GM18861 (cell line): ENCODE data around the gene RWDD1.
"Not testable (repeated sequence)": the region's sequence is repeated elsewhere in the genome, so short reads cannot be mapped to it uniquely, and the experiment has no call there.

Experiments
- ATAC-seq: cut with Tn5 transposase; IDR thresholded peaks from one replicate; pipeline ENCODE4 v1.9.1; 2021; ENCODE audit not compliant: unreplicated experiment

The RWDD1 gene

GRCh38 chr6:116603916-116604315, 32.6 kb downstream of the RWDD1 start:
- not testable (repeated sequence) for ATAC-seq

DNA sequence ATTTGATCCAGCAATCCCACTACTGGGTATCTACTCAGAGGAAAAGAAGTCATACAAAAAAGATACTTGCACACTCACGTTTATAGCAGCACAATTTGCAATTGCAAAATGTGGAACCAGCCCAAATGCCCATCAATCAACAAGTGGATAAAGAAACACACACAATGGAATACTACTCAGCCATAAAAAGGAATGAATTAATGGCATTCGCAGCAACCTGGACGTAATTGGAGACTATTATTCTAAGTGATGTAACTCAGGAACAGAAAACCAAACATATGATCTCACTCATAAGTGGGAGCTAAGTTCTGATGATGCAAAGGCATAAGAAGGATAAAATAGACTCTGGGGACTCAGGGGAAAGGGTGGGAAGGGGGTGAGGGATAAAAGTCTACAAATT, 33.6 kb downstream of the RWDD1 start:
- not testable (repeated sequence) for ATAC-seq

DNA sequence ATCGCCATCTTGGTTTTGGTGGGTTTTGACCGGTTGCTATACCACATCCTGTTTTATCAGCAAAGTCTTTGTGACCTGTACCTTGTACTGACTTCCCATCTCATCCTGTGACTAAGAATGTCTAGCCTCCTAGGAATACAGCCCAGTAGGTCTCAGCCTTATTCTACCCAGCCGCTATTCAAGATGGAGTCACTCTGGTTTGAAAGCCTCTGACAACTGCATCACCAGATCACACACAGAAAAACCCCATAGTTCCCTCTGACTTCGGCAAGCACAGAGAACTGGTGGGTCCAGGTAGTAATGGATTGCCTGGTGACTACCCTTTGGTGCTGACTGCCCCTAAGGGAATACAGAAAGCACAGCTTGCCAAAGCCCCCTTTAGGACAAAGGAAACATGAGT, 34.6 kb downstream of the RWDD1 start:
- no peak for ATAC-seq

GRCh38 chr6:116611056-116611455, 39.8 kb downstream of the RWDD1 start:
- ATAC-seq: no peak

GRCh38 chr6:116615937-116616736, 44.8 kb downstream of the RWDD1 start, which contains the start of gene RSPH4A:
RSPH4A (plus strand) TSS chr6:116616479; CDS start chr6:116616624, 145 bp downstream.
- ATAC-seq: peak; percentile 99

DNA sequence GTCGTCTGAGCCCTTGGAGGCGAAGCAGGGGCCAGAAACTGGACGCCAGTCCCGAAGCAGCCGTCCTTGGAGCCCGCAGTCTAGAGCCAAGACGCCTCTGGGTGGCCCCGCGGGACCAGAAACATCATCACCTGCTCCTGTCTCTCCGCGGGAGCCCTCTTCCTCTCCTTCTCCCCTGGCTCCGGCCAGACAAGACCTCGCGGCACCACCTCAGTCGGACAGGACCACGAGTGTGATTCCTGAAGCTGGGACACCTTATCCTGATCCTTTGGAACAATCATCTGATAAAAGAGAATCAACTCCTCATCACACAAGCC, 45.4 kb downstream of the RWDD1 start:
- ATAC-seq: no peak

DNA sequence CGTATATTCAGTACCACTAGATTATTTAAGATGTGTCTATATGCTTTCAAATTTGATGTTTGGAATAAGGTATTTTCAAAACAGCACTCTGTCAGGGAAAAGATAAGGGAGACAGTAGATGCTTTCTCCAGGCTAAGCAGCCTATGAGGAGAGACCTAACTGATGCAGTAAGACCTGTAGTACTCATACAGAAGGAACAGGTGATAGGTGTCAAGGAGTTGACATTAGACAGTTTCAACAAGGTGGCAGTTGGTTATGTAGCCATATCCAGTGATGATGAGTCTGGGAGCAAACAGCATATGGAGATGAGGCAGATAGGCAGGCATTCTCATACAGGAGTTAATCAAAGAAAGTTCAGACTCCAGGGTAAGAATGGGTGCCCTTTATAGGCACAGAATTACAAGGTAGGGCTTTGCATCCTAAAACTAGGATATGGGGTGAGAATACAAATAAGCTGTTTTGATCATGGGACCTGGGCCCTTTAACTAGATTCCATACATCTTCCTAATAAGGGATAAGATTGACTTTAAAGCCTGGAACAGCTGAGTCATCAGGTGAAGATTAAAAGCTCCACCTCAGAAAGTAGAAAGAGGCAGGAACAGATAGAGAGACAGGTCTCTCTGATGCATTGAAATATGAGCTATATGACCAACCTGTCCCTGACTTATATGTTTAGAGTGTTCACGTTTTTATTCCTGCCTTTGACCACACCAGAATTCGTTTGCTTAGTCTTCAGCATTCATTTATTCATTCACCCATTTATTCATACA, 52.9 kb downstream of the RWDD1 start:
- ATAC-seq: no peak

- ATAC-seq: no peak
Measured at GRCh38 chr6:116625872-116626271, 54.6 kb downstream of the RWDD1 start.

DNA sequence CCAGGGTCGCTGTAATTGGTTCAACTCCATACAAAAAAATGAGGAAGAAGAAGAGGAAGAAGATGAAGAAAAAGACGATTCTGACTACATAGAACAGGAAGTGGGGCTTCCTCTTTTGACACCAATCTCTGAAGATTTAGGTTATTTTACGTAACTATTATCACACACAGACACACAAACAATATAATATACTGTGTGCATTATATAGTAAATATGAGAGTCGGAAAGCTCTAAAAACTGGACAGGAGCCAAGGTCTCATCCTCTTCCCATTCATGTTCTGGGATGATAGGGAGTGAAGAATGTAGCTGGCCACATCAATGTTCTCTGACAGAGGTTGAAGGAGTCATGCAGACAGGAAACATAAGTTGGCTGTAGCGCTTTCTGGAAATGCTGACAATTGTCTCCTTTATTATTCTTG, 58.3 kb downstream of the RWDD1 start:
- ATAC-seq: no peak

GRCh38 chr6:116631379-116631990, 60.2 kb downstream of the RWDD1 start:
- ATAC-seq: no peak

DNA sequence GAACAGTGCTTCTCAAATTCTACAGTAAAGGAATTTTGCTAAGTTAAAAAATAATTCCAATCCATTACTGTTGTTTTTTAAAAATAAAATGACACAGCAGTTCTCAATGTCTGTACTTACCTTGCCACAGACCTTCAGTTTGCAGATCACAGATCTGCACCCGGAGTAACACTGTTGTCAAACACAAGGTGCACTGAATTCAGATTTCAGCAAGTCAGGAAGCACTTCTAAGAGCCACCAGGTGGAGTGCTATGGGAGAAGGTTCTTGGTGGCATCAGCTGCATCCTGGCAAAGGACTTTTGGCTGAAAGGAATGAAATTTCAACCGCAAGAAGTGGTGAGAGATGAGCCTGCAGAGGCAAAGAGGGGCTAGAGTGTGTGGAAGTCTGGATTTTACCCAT, 62.4 kb downstream of the RWDD1 start:
- ATAC-seq: no peak
